ENCODE results near the gene NR0B1. TPM values are rescaled to one million over a fixed set of nuclear protein-coding genes. Genes with fewer than 3 reads are reported as not detected.
A peak's percentile ranks its signal among the peaks of the same experiment; 100 is the strongest.

NR0B1 gene
- total RNA-seq, 1 experiment from 2014 or later: not detected

- CTCF ChIA-PET: interaction anchor here (0.6 to 0.9 kb wide), 3 partner anchors 12 to 230 kb away, joined by 3 to 4 read pairs (median 4); no protein-coding TSS in a partner anchor
- no peaks in the 10 kb centered on the region for H3K27me3 Mint-ChIP-seq (ENCODE audit: insufficient read depth, unreplicated experiment)
- H3K4me1 Mint-ChIP-seq (ENCODE audit: insufficient read depth, unreplicated experiment): peaks cover 12% of the 10 kb centered on the region
- peak; percentile 90 for DNase-seq (ENCODE audit: unreplicated experiment)
- intact Hi-C loops (cut with micrococcal nuclease): no loop called here
- no peaks in the 10 kb centered on the region for H3K36me3 Mint-ChIP-seq (ENCODE audit: insufficient read depth, unreplicated experiment)
- peak overlapping the region; percentile 7 for H3K4me3 Mint-ChIP-seq (ENCODE audit: unreplicated experiment)
- TF ChIP-seq CTCF (IDR thresholded peaks at IDR 0.05; ENCODE audit: unreplicated experiment): no peak
- H3K9me3 Mint-ChIP-seq (ENCODE audit: unreplicated experiment): no peaks in the 10 kb centered on the region
- BruUV-seq (replicated peaks): no TSS peak
- peak overlapping the region; percentile 92 for H3K27ac Mint-ChIP-seq (ENCODE audit: low read depth, unreplicated experiment)
- POLR2A ChIA-PET: interaction anchor here (1.0 kb wide), 1 partner anchor 19 kb away, joined by 3 read pairs; no protein-coding TSS in a partner anchor
Measured at GRCh38 chrX:30283456-30284200, 25.6 kb downstream of the NR0B1 start.

- Mint-ChIP-seq H3K4me1 (ENCODE audit: insufficient read depth, unreplicated experiment) (peaks cover 17% of the 10 kb centered on the region), H3K36me3 (ENCODE audit: insufficient read depth, unreplicated experiment) (no peaks in the 10 kb centered on the region), H3K27ac (ENCODE audit: low read depth, unreplicated experiment) (peak overlapping the region; percentile 5), H3K4me3 (ENCODE audit: unreplicated experiment) (no peak overlapping the region), H3K9me3 (ENCODE audit: unreplicated experiment) (no peaks in the 10 kb centered on the region), H3K27me3 (ENCODE audit: insufficient read depth, unreplicated experiment) (no peaks in the 10 kb centered on the region)
- intact Hi-C loops (cut with micrococcal nuclease): no loop called here
- ChIA-PET POLR2A (no interaction called here), CTCF (interaction anchor here (0.5 to 1.0 kb wide), 6 partner anchors 8 to 1019 kb away, joined by 3 to 4 read pairs (median 3); no protein-coding TSS in a partner anchor)
- TF ChIP-seq CTCF (IDR thresholded peaks at IDR 0.05; ENCODE audit: unreplicated experiment): no peak
- BruUV-seq (replicated peaks): no TSS peak
- DNase-seq (ENCODE audit: unreplicated experiment): peak; percentile 10
Measured at GRCh38 chrX:30282527-30282926, 26.7 kb downstream of the NR0B1 start.

DNA sequence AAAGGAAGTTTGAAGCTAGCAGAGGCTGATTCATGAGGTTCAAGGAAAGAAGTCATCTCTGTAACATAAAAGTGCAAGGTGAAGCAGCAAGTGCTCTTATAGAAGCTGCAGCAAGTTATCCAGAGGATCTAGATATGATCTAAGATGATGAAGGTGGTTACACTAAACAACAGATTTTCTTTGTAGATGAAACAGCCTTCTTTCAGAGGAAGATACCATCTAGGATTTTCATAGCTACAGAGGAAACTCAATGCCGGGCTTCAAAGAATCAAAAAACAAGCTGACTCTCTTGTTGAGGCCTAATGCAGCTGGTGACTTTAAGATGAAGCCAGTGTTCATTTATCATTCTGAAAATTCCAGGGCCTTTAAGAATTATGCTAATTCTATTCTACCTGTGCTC is 28.8 kb downstream of the NR0B1 start:
- intact Hi-C loops (cut with micrococcal nuclease): no loop called here
- no TSS peak for BruUV-seq (replicated peaks)
- POLR2A ChIA-PET: no interaction called here
- peaks cover 17% of the 10 kb centered on the region for H3K4me1 Mint-ChIP-seq (ENCODE audit: insufficient read depth, unreplicated experiment)
- H3K9me3 Mint-ChIP-seq (ENCODE audit: unreplicated experiment): no peaks in the 10 kb centered on the region
- no peaks in the 10 kb centered on the region for H3K27me3 Mint-ChIP-seq (ENCODE audit: insufficient read depth, unreplicated experiment)
- no peak overlapping the region for H3K4me3 Mint-ChIP-seq (ENCODE audit: unreplicated experiment)
- CTCF ChIA-PET: interaction anchor here (0.6 to 1.3 kb wide), 9 partner anchors 21 to 291 kb away, joined by 3 to 7 read pairs (median 3); no protein-coding TSS in a partner anchor
- H3K27ac Mint-ChIP-seq (ENCODE audit: low read depth, unreplicated experiment): no peak overlapping the region
- no peak for TF ChIP-seq CTCF (IDR thresholded peaks at IDR 0.05; ENCODE audit: unreplicated experiment)
- DNase-seq (ENCODE audit: unreplicated experiment): no peak
- no peaks in the 10 kb centered on the region for H3K36me3 Mint-ChIP-seq (ENCODE audit: insufficient read depth, unreplicated experiment)

DNA sequence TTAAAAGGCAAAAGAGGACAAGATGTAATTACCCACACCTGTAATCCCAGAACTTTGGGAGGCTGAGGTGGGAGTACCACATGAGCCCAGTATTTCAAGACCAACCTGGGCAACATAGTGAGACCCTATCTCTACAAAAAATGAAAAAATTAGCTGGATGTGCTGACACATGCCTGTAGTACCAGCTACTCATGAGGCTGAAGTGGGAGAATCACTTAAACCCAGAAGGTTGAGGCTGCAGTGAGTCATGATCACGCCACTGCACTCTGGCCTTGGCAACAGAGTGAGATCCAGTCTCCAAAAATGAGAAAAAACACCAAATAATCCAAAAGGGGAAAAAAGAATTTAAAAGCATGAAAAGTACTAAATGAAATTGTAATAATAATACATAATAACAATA is 30.8 kb downstream of the NR0B1 start:
- no peaks in the 10 kb centered on the region for H3K9me3 Mint-ChIP-seq (ENCODE audit: unreplicated experiment)
- no peaks in the 10 kb centered on the region for H3K36me3 Mint-ChIP-seq (ENCODE audit: insufficient read depth, unreplicated experiment)
- no peak overlapping the region for H3K27ac Mint-ChIP-seq (ENCODE audit: low read depth, unreplicated experiment)
- peaks cover 5% of the 10 kb centered on the region for H3K4me1 Mint-ChIP-seq (ENCODE audit: insufficient read depth, unreplicated experiment)
- no peak for TF ChIP-seq CTCF (IDR thresholded peaks at IDR 0.05; ENCODE audit: unreplicated experiment)
- peak; percentile 38 for DNase-seq (ENCODE audit: unreplicated experiment)
- ChIA-PET CTCF (interaction anchor here (0.6 to 1.3 kb wide), 4 partner anchors 28 to 235 kb away, joined by 3 to 6 read pairs (median 4); no protein-coding TSS in a partner anchor), POLR2A (interaction anchor here (0.8 kb wide), 1 partner anchor 225 kb away, joined by 3 read pairs; no protein-coding TSS in a partner anchor)
- no TSS peak for BruUV-seq (replicated peaks)
- H3K4me3 Mint-ChIP-seq (ENCODE audit: unreplicated experiment): no peak overlapping the region
- H3K27me3 Mint-ChIP-seq (ENCODE audit: insufficient read depth, unreplicated experiment): no peaks in the 10 kb centered on the region
- intact Hi-C loops (cut with micrococcal nuclease): loop anchor here (5.0 to 10.0 kb wide), 2 partner anchors 136 to 436 kb away; no protein-coding TSS in a partner anchor
